OCI-LY1 (cell line): ENCODE data around the gene POTEM.
"Not testable (repeated sequence)": the region's sequence is repeated elsewhere in the genome, so short reads cannot be mapped to it uniquely, and the experiment has no call there.

Source experiments
- EZH2 ChIP-seq: fragments of 200-600 bp; sonication (generic), shearing (Covaris generic); IDR thresholded peaks from 2 replicates; pipeline ENCODE4 v1.8.0; 2017; ENCODE audit warnings: borderline replicate concordance, mixed run types, mild to moderate bottlenecking, antibody characterized with exemption, low read length, moderate library complexity, mixed read lengths
- TF ChIP-seq, protein P1 (sequence below): fragments of 200-600 bp; sonication (generic), shearing (Covaris generic); IDR thresholded peaks from 2 replicates; pipeline ENCODE4 v1.5.1; 2017; ENCODE audit warnings: mild to moderate bottlenecking, antibody characterized with exemption, low read length, moderate library complexity, mixed read lengths

DNA sequence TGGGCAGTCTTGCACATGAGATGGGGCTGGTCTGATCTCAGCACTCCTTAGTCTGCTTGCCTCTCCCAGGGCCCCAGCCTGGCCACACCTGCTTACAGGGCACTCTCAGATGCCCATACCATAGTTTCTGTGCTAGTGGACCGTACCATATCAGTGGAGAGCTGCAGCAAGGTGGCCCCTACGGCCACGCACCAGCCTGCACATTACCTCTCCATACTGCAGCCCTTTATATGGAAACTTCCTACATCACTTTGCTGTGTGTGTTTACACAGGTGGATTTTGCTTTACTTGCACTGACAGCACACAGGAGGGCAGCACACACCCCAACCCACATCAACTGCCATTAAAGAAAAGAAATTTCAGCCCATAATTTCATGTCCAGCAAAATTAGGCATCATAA lies 35.3 kb downstream of the POTEM start:
- TF ChIP-seq, protein P1, sequence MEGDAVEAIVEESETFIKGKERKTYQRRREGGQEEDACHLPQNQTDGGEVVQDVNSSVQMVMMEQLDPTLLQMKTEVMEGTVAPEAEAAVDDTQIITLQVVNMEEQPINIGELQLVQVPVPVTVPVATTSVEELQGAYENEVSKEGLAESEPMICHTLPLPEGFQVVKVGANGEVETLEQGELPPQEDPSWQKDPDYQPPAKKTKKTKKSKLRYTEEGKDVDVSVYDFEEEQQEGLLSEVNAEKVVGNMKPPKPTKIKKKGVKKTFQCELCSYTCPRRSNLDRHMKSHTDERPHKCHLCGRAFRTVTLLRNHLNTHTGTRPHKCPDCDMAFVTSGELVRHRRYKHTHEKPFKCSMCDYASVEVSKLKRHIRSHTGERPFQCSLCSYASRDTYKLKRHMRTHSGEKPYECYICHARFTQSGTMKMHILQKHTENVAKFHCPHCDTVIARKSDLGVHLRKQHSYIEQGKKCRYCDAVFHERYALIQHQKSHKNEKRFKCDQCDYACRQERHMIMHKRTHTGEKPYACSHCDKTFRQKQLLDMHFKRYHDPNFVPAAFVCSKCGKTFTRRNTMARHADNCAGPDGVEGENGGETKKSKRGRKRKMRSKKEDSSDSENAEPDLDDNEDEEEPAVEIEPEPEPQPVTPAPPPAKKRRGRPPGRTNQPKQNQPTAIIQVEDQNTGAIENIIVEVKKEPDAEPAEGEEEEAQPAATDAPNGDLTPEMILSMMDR, result not testable (repeated sequence)
- TF ChIP-seq EZH2, result not testable (repeated sequence)
